ENCODE results near the gene SMIM43.
"Not testable (repeated sequence)": the region's sequence is repeated elsewhere in the genome, so short reads cannot be mapped to it uniquely, and the experiment has no call there.

Gene SMIM43

DNA sequence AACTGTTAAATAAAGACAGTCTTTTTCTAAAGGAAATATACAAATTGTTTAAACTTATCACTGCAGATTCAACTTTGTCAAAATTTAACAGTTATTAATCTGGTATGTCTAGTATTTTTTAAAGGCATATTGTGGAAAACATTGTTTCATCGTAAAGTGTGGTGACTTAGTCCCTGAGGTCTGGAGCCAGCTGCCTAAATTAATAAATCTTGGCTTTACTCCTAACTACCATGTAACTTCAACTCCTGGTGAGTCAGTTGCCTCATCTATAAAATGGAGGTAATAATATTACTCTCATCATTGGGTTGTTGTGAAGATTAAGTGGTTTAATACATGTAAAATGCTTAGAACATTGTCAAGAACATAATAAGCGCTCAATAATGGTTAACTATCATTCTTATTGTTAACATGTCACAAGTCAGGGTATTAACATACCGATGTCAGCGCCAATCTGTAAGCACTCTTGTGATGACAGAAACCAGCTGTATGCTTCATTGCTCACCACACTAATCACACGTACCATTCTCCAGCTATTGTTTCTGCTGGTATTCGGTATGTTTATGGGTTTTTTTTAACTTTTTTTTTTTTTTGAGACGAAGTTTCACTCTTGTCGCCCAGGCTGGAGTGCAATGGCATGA is 14.1 kb upstream of the SMIM43 start:
- no peak for DNase-seq

DNA sequence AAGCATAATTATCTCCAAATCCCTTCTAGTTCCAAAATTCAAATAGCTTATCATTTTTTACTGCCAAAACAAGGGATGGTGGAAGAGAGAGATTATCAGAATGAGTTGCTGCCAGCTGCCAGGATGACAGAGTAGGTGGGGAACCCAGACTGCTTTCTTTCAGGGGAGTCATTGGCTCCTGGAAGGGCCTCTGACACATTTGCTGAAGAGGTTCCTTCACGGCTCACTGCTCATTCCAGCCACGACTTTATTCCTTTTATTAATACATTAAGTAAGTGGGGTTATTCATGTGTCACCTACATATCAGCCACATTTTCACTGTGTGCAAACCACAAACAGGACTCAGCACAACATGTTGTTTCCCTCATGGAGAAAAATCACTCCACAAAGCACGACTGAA is 12.7 kb upstream of the SMIM43 start:
- no peak for DNase-seq

DNA sequence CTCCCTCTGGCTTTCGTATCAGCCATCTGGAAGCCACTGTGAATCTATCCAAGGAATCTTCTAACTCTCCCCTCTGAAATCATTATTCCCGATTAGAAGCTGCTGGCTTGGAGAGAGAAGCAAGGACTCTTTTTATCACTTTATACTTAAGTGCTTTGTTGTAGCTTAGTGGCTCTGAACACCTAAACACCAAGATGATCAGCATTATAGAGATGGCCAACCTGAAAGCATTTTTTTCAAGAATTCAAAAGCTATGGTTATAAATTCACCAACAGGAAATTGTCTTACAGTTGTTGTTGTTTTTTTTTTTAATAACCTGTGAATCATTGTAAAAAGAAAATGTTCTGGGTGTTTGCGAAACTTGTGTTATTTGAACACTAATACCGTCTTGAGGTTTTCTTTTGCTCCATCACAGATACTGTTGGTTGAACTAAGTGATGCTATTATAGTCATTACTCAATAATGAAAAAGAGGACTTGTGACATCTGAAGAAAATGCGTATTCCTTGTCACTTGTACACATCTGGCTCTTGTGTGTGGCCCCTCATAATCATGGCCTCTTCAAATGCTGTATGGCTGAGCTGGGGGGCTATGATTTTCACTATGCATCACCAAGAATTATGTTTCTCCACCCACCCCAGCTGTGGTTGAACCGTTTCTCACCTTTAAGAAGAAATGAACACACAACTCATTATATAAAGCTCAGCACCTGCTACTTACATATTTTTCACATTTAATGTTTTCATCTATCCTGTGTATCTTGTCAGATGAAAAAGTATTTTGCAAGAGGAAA is 11.8 kb upstream of the SMIM43 start:
- no peak for DNase-seq

DNA sequence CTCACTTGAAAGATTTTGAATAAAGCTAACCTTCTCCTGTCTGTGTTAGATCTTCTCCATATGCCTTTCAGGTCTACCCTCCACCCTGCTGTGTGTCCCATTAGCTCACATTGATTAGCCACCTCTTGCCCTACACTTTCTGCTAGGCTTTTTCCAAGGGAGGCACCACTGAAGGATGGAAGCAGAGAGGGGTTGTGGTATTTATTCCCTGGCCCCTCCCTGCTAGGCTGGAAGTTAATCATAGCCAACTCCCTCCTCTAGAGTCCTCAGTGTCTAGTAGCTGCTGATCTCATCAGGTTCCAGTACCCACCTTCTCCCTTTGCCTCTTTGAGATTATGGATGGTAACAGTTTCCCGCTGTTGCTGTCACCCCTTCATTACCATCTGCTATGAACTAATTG is 8.9 kb upstream of the SMIM43 start:
- DNase-seq, result no peak

DNA sequence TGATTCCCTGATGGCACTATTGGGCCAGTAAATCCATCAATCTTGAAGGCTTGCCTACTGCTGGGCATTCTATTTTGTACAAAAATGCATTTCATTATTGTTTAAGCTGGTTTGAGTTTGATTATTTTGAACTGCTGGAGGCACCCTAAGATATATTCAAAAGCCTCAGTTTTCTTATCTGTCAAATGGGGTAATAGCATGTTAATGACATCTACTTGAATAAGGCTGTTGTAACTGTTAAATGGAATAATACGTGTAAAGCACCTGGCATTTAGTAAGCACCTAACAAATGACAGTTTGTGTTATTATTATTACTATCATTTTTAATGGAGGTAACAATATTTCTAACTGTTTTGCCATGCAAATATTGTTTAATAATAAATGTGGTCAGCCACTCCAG is 6.9 kb upstream of the SMIM43 start:
- DNase-seq, result no peak

DNA sequence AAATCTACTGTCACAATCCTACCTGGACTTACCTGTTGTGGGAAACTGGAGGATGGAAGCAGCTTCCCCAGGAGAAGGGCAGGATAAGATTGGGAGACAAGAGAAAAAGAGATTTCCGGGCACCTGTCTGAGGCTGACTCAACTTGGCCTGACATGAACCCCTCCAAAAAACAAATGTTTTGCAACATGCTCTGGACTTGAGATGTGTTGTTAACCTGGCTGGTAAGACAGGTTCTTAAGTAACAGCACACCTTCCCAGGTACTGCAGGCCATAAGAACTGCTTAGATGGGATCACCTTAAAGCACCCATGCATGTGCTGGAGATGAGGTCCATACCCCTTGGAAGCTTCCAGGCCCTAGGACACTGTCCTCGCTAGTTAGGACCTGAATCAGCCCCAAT is 4.4 kb upstream of the SMIM43 start:
- no peak for DNase-seq

DNA sequence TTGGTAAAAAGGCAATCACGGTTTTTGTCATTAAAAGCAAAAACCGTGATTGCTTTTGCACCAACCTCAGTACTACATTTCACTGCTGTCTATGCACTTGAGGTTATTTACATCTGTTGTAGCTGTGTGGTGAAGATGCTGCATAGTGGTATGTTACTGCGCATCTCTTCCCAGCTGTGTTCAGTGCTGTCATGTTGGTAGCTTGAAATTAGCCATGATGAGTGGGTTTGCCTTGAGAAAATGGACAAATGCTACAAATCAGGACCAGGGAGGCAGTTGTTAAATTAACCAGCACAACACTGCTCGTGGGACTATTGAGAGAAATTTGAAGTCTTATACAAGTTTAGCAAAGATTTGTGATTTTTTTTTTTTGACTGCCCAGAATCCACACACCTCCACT is 2.2 kb upstream of the SMIM43 start:
- no peak for DNase-seq

DNA sequence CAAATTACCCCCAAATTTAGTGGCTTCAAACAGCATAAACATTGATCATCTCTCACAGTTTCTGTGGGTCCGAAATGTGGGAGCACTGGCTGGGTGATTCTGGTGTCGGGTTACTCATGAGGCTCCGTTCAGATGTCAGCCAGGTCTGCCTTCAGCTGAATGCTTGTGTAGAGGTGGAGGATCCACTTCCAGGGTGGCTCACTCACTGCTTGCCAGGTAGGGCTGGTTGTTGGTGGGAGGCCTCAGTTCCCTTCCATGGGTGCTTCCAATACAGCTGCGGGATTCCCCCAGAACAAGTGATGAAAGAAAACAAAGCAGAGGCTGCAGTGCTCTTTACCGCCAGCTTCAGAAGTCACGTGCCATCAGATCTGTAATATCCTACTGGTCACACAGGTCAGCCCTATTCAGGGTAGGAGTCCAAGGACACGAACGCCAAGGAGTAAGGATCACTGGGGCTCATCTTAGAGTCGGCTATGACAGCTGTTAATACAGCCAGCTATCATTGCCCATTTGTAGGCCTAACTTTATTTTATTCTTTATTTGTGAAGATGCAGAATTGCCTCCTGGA is 1.1 kb upstream of the SMIM43 start:
- DNase-seq, result no peak

DNA sequence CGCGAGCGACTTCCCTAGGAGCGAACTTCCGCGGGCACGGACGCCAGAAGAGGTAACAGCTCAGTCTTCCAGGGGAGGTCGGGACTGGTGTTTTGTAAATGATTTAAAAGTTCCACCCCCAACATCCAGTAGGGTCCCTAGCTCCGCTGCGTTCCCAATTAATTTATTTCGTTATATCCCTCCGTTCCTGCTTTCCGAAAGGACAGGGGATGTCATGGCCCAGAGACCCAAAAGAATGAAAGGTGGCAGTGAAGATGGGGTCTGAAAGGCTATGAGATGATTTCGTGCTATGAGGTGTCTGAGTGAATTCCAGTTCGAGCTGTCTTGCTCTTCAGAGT is 373 bp upstream of the SMIM43 start:
- DNase-seq, result no peak

DNA sequence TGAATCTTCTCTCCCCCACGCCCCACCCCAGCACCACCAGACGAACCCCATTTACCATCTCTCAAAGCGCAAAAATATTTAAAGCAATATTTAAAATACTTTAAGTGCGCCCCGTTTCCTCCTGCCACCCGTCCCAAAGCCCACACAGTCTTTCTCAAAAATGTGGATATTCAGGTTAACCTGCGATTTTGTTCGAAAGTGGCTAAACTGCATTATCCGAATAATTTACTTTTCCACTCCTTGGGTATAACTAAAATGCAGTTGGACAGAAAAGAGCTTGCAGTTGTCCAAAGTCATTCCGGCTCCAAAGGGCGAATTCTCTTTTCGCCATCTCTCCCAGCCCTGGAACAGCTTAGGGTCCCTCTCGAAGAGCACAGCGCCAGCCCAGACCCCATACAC is 662 bp downstream of the SMIM43 start:
- no peak for DNase-seq

DNA sequence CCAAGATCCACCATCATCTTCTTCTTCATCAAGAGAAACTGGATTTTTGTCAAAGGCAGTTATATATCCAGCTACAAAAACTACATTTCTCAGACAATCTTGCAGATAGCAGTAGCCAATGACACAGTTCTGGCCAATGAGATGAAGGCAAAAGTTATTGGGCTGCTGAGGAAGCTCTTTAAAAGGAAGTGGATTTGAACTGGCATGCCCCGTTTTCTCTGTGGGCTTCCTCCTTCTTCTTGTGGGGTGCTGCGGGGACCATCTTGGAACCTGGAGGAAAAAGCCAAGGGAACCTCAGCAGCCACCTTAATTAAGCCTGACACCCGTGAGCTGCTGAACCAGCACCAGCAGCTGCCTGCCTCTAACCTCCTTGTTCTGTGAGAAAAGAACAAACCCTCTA is 4.8 kb downstream of the SMIM43 start:
- peak in 1 of 2 donors; percentile 7 for DNase-seq

DNA sequence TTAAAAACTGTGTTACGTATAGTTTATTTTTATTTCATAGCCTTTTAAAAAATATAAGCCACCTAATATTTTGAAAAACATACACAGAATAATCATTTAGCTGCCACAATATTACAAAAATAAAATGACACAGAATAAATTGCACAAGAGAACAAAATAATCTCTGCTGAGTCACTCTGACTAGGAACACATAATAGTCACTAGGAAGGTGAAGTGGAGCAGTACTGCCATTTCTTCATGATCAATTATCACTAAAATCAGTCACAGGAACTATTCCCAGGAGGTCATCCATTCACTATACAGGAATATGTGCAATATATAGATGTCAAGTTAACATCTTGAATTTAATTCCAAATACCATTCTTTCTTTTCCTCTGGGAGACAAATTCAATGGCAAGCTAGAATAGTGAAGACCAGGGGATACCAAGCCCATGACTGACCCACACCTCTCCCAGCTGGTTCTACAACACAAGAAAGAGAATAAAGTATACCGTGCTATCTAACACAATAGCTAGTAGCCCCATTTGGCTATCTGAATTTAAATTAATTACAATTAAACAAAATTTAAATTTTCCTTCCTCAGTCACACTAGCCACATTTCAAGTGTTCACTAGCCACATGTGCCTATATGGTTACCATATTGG is 5.9 kb downstream of the SMIM43 start:
- DNase-seq, result no peak

DNA sequence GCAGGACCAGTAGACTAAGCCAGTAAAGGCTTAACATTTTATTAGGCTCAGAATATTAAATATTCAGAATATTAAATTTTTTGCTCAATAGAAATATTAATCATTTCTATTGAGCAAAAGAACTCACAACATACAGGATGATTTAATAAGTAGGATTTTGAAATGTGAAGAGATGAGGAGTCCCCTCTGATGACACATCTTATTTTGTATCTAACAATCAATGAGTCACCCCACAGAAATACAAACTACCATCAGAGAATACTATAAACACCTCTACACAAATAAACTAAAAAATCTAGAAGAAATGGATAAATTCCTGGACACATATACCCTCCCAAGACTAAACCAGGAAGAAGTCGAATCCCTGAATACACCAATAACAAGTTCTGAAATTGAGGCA is 12.8 kb downstream of the SMIM43 start:
- not testable (repeated sequence) for DNase-seq

DNA sequence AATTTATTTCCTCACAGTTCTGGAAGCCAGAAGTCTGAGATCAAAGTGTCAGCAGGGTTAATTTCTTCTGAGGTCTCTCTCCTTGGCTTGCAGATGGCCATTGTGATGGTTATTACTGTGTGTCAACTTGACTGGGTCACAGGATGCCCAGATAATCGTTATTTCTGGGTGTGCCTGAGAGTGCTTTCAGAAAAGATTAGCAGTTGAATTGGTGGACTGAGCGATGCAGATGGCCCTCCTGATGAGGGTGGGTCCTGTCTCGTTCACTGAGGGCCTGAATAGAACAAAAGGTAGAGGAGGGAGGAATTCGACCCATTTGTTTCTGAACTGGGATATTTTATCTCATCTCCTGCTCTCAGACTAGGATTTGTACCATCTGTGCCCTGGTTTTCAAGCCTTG is 15.7 kb downstream of the SMIM43 start:
- no peak for DNase-seq

DNA sequence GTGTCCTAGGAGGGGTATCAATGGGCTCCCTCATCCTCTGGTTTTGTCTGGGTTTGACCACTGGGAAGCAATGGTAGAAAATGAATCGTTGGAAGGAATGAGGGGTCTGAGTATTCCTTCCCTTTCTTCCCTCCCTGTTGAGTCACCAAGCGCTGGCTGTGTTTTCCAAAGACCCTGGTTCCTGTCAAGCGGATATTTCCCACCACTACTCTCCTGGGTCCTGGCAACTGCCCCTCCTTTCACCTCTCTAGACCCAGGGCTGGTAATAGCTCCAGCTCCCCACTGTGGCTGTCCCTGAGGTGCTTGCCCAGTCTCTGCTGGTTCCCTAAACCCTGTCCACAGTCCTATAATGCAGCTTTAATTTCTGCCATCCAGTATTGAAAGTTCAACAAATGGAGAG is 22.2 kb downstream of the SMIM43 start:
- DNase-seq, result no peak

DNA sequence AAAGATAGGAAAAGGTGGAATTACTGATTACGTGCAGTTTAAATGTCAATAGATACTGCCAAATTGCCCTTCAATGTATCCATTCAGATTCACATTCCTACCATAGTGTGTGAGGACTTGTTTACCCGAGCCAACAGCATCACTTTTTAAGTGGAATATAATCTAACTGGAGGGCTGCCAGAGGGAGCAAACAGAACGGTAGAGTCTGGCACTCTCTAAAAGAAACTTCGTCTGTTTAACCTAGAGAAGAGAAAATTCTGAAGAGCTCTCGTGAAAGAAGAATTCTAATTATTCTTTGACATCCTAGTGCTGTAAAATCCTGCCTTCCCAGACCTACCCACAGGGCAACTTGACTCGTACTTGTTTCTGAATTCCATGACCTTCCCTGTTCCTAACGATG is 23.2 kb downstream of the SMIM43 start:
- no peak for DNase-seq

DNA sequence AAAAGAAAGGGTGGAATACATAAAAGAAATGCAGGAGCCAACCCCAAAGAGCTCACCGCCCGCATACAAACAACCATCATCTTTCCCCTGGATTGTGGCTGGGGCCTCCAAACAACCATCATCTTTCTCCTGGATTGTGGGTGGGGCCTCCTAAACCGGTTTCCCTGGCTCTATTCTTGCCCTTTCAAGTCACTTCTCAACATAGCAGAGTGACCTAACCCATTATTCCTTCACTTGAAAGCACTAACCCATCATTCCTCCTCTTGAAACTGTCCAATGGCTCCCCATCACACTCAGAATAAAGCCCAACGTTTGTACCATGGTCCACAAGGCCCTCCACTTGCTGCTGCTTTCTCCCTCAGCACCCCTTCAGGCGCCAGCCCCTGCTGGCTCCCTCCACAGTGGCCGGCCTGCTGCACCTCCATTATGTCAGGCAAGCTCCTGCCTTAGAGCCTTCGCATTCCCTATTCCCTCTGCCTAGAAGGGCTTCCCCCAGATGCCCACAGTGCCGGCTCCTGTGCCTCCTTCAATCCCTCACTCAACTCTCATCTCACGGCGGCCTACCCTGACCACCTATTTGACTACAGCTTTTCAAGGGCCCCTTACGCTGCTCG is 24.1 kb downstream of the SMIM43 start:
- no peak for DNase-seq

DNA sequence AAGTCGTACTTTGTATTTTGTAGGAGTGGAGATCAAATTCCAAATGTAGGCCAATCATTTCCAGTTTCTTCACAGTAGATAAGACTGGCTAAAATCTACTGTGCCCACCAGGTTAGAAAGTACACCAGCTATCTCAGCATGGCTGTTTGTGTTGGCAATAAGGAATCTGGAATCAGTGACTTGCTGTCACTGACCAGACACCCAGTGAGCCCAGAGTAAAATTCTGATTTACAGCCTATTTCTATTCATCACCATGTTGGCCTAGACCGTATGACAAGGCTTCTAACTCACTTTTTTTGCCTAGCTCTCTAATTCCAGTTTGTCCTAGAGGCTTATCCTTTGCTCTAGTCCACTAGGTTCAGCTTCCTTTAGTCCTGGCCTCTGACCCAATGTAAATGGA is 25.4 kb downstream of the SMIM43 start:
- no peak for DNase-seq

DNA sequence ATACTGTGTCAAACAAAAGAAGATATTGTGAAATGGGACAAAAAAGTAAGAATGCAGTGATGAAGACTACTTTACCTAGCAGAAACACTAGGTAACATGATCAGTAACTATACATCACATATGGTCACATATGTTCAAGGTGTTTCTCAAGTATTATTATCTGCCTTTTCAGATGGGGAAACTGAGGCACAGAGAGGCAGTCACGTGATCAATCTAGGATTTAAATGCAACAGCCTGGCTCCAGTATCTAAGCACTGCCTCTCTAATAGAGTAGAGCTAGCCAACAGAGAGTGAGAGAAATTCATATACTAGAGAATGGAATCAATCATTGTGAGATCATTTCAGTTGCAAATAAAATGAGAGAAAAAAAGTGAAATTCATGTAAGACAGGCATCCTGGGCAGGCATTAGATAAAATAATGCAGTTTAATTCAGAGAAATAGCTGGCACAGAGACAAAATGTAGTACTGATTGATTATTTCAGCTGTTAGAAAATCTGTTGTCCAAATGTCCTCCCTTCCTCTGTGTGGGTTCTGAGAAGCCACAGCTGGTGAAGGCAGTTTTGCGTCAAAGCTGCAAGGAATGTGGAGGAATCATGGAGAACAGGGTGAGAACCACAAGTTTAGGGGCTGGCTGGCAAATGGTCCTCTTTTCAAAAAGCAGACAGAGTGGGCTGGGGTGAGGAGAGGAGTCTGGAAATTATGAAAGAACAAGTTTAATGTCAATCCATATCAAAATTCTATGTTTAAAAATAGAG is 26.0 kb downstream of the SMIM43 start:
- no peak for DNase-seq

DNA sequence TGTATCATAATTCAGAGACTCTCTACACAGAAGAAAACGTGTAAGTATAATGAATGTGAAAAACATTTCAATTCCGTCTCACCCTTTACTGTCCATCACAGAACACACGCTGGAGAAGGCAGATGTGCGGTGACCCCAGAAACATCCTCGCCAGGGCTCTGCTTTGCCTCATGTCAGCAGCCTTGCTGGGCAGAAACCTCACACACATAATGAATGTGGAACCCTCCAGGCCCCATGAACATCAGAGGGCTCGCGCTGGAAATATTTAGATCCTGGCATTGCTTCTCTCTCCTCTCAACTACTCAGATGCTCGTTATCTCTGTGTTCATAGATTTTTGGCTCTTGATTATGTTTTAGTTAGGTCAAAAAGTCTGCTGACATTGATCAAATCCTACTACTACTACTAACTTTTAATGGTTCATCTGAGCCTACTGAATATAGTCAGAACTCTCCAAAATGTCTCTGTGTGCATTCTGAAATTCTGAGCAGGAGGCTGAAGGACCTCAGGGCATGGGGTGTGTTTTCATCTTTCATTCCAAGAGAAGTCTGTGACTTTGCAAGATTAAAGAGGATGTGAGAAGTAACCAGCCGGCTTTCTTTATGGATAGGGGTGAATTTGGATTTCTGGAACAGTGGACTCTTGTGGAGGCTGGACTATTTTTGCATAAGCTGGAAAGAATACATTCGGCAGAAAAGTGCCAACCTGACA is 27.0 kb downstream of the SMIM43 start:
- no peak for DNase-seq

DNA sequence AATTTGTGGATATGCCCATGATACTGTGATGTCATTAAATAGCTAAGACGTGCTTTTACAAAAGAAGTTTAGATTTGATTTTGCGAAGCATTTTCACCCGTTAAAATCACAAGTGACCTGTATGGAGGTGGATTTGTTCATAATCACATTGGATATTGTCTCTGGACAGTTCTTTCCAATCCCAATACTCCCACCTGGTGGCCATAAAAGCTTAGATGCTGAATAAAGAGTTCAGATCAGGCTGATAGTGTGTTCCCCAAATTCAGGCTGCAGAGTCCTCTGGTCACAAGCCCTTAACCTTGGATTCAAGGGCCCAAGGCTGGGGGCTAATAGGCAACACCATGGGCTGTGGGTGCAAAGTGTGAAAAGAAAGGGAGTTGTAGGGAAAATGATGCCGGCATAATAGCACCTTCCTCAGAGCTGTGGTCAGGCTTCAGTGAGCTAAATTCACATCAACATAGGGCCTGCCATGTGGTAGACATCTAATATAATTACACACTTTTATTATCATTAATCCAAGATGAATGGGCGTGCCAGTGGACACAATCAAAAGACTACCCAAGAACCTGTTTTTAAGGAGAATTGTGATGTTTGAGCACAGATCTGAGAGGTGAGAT is 28.1 kb downstream of the SMIM43 start:
- peak; percentile 63 to 69 for DNase-seq

DNA sequence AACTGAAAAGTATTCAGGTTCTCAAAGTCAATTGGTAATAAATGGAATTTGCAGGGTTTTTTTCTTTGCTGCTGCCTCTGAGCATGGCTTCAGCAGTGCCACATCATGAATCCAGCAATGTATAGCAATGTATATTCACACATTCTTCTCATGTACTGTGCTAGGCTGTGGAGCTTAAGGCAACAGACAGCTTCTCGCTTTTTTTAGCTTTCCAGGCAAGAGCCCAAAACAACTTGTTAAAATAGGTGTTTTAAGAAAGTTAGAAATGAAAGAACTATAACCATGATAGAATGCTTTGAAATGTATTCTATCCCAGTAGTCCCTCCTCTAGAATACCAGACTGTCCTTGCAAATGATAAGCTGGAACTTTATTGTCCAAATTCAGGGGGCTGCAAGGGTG is 30.4 kb downstream of the SMIM43 start:
- no peak for DNase-seq
